Measurements from ENCODE around the gene CAMKMT. TPM values are rescaled to one million over a fixed set of nuclear protein-coding genes. Genes with fewer than 3 reads are reported as not detected.

The CAMKMT gene
- total RNA-seq, 3 donors from 2014 or later (not counting 1 experiment from before 2014, with no cell fraction given): 18.1 to 25.0 (median 20.6) TPM

GRCh38 chr2:44360749-44361329 is 908 bp upstream of the CAMKMT start:
- H3K27ac ChIP-seq (ENCODE audit: low read length): peak overlapping the region; percentile 91
- peak overlapping the region; percentile 75 for H3K4me3 ChIP-seq (ENCODE audit: low read length)
- Mint-ChIP-seq H3K4me3 (peak overlapping the region; percentile 99), H3K36me3 (no peaks in the 10 kb centered on the region), H3K4me1 (peaks cover 32 to 47% of the 10 kb centered on the region in 2 donors), H3K9me3 (no peaks in the 10 kb centered on the region), H3K27ac (peak overlapping the region; percentile 95 to 99), H3K27me3 (ENCODE audit: low read depth in 2 of 2) (no peaks in the 10 kb centered on the region)
- H3K9me3 ChIP-seq (ENCODE audit: control insufficient read depth, insufficient read depth, low read length): no peaks in the 10 kb centered on the region
- H3K4me1 ChIP-seq (ENCODE audit: control insufficient read depth, insufficient read depth, low read length): peaks cover 7% of the 10 kb centered on the region
- intact Hi-C loops (cut with micrococcal nuclease): loop anchor here (1.0 to 5.0 kb wide), 3 partner anchors 193 to 365 kb away; partner anchors contain the start of gene PPM1B
- peak in 2 of 3 donors; percentile 0 to 5 for ATAC-seq
- DNase-seq: no peak
- 9% methylated on average over 13 of the region's 19 CpGs for WGBS (ENCODE audit: insufficient coverage)
- TF ChIP-seq CTCF (IDR thresholded peaks at IDR 0.05): no peak
- H3K36me3 ChIP-seq (ENCODE audit: control insufficient read depth, insufficient read depth, low read length): no peaks in the 10 kb centered on the region
- no peaks in the 10 kb centered on the region for H3K27me3 ChIP-seq (ENCODE audit: control insufficient read depth, insufficient read depth, low read length)

- H3K9me3 ChIP-seq (ENCODE audit: control insufficient read depth, insufficient read depth, low read length): no peaks in the 10 kb centered on the region
- H3K27me3 ChIP-seq (ENCODE audit: control insufficient read depth, insufficient read depth, low read length): no peaks in the 10 kb centered on the region
- intact Hi-C loops (cut with micrococcal nuclease): loop anchor here (5.0 kb wide), 1 partner anchor 275 kb away; no protein-coding TSS in a partner anchor
- H3K9me3 Mint-ChIP-seq: no peaks in the 10 kb centered on the region
- DNase-seq: peak; percentile 21 to 65
- peak overlapping the region; percentile 91 for H3K27ac ChIP-seq (ENCODE audit: low read length)
- H3K4me1 ChIP-seq (ENCODE audit: control insufficient read depth, insufficient read depth, low read length): peaks cover 7% of the 10 kb centered on the region
- no peaks in the 10 kb centered on the region for H3K27me3 Mint-ChIP-seq (ENCODE audit: low read depth in 2 of 2)
- H3K36me3 ChIP-seq (ENCODE audit: control insufficient read depth, insufficient read depth, low read length): no peaks in the 10 kb centered on the region
- H3K4me3 Mint-ChIP-seq: peak overlapping the region; percentile 99
- ATAC-seq: peak in 2 of 3 donors; percentile 3 to 15
- H3K36me3 Mint-ChIP-seq: no peaks in the 10 kb centered on the region
- under 1% methylated on average over 29 of the region's 32 CpGs for WGBS (ENCODE audit: insufficient coverage)
- peaks cover 32 to 44% of the 10 kb centered on the region in 2 donors for H3K4me1 Mint-ChIP-seq
- TF ChIP-seq CTCF (IDR thresholded peaks at IDR 0.05): no peak
- peak overlapping the region; percentile 95 to 99 for H3K27ac Mint-ChIP-seq
- peak overlapping the region; percentile 75 for H3K4me3 ChIP-seq (ENCODE audit: low read length)
Measured at GRCh38 chr2:44362207-44363015, 664 bp downstream of the CAMKMT start.

DNA sequence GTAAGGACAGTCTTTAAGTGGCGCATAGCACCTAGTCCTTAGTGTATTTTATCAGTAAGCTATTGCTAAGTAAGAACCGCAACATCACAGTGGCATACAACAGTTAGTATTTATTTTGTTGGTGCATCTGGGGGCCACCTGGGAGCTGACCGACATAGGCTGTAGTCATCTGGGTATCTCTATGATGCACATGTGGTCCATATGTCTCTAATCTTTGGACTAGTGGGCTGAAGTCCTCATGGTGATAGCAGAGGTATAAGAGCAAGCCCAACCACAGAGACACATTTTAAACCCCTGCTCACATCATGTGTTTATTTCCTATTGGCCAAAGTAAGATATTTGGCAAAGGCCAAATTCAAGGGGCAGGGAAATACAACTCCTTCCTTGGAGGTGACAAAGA is 2.9 kb downstream of the CAMKMT start:
- H3K4me1 Mint-ChIP-seq: peaks cover 23 to 28% of the 10 kb centered on the region in 2 donors
- H3K4me3 Mint-ChIP-seq: no peak overlapping the region

More for the DNA sequence above, 2.9 kb downstream of the CAMKMT start:
- no peak overlapping the region for H3K27ac ChIP-seq (ENCODE audit: low read length)
- TF ChIP-seq CTCF (IDR thresholded peaks at IDR 0.05): no peak
- no peaks in the 10 kb centered on the region for H3K36me3 Mint-ChIP-seq
- DNase-seq (no peak), ATAC-seq (no peak)
- no peaks in the 10 kb centered on the region for H3K27me3 Mint-ChIP-seq (ENCODE audit: low read depth in 2 of 2)
- H3K36me3 ChIP-seq (ENCODE audit: control insufficient read depth, insufficient read depth, low read length): no peaks in the 10 kb centered on the region
- WGBS (ENCODE audit: insufficient coverage): 94% methylated on average over 3 of the region's 3 CpGs
- peak overlapping the region in 1 of 2 donors; percentile 10 for H3K27ac Mint-ChIP-seq
- no peaks in the 10 kb centered on the region for H3K9me3 Mint-ChIP-seq
- no peak overlapping the region for H3K4me3 ChIP-seq (ENCODE audit: low read length)
- H3K4me1 ChIP-seq (ENCODE audit: control insufficient read depth, insufficient read depth, low read length): peaks cover 5% of the 10 kb centered on the region
- no peaks in the 10 kb centered on the region for H3K9me3 ChIP-seq (ENCODE audit: control insufficient read depth, insufficient read depth, low read length)
- intact Hi-C loops (cut with micrococcal nuclease): loop anchor here (5.0 kb wide), 1 partner anchor 277 kb away; no protein-coding TSS in a partner anchor
- no peaks in the 10 kb centered on the region for H3K27me3 ChIP-seq (ENCODE audit: control insufficient read depth, insufficient read depth, low read length)
